ENCODE data around the gene FANCC. TPM values are rescaled to one million over a fixed set of nuclear protein-coding genes. Genes with fewer than 3 reads are reported as not detected.

FANCC gene
- total RNA-seq, 1 donor from 2014 or later, result 22.9 TPM

- Mint-ChIP-seq H3K4me3 (ENCODE audit: unreplicated experiment) (no peak overlapping the region), H3K27me3 (ENCODE audit: unreplicated experiment) (peaks cover 6% of the 10 kb centered on the region), H3K4me1 (ENCODE audit: low read depth, unreplicated experiment) (peaks cover 27% of the 10 kb centered on the region), H3K36me3 (ENCODE audit: unreplicated experiment) (no peaks in the 10 kb centered on the region), H3K27ac (ENCODE audit: unreplicated experiment) (no peak overlapping the region), H3K9me3 (ENCODE audit: unreplicated experiment) (peaks cover 9% of the 10 kb centered on the region)
- TF ChIP-seq, protein P1, sequence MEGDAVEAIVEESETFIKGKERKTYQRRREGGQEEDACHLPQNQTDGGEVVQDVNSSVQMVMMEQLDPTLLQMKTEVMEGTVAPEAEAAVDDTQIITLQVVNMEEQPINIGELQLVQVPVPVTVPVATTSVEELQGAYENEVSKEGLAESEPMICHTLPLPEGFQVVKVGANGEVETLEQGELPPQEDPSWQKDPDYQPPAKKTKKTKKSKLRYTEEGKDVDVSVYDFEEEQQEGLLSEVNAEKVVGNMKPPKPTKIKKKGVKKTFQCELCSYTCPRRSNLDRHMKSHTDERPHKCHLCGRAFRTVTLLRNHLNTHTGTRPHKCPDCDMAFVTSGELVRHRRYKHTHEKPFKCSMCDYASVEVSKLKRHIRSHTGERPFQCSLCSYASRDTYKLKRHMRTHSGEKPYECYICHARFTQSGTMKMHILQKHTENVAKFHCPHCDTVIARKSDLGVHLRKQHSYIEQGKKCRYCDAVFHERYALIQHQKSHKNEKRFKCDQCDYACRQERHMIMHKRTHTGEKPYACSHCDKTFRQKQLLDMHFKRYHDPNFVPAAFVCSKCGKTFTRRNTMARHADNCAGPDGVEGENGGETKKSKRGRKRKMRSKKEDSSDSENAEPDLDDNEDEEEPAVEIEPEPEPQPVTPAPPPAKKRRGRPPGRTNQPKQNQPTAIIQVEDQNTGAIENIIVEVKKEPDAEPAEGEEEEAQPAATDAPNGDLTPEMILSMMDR (IDR thresholded peaks at IDR 0.05; ENCODE audit: partially characterized antibody, unreplicated experiment), result no peak
- no peak for DNase-seq
Measured at GRCh38 chr9:95085036-95085770, 232.3 kb downstream of the FANCC start.

DNA sequence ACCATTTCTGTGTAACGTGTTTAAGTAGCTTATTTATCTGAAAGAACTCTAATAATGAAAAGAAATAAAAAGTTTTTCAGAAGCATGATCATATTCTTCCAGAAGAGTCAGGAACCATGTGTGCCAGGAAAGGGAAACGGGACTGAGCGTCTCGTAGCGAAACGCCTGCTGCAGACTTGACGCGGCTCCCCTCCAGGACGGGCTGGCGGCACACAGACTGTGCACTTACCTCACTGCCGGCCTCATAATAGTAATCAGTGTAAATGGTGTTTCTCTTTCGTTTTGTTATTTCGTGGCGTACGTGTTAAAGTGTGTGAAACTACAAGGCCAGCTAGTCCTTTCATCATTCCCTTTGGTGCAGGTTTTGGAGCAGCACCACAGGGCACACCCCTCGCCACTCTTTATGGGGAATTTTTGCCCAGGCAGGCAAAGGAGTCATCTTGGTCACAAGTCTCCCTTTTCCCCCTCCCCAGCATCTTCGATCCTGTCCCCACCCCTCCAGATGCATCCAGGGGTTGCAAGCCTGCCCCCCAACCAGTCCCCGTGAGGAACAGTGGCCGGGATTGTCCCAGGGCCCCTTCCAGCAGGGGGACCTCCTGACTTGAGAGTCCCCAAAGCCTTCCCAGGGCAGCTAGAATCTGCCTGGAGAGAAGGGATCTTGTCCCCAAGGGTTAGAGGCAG is 233.1 kb downstream of the FANCC start:
- Mint-ChIP-seq H3K4me1 (ENCODE audit: low read depth, unreplicated experiment) (peaks cover 28% of the 10 kb centered on the region), H3K4me3 (ENCODE audit: unreplicated experiment) (no peak overlapping the region), H3K27me3 (ENCODE audit: unreplicated experiment) (peaks cover 4% of the 10 kb centered on the region), H3K27ac (ENCODE audit: unreplicated experiment) (no peak overlapping the region), H3K36me3 (ENCODE audit: unreplicated experiment) (no peaks in the 10 kb centered on the region), H3K9me3 (ENCODE audit: unreplicated experiment) (peaks cover 6% of the 10 kb centered on the region)
- TF ChIP-seq, protein P1 (IDR thresholded peaks at IDR 0.05; ENCODE audit: partially characterized antibody, unreplicated experiment), result no peak
- no peak for DNase-seq

DNA sequence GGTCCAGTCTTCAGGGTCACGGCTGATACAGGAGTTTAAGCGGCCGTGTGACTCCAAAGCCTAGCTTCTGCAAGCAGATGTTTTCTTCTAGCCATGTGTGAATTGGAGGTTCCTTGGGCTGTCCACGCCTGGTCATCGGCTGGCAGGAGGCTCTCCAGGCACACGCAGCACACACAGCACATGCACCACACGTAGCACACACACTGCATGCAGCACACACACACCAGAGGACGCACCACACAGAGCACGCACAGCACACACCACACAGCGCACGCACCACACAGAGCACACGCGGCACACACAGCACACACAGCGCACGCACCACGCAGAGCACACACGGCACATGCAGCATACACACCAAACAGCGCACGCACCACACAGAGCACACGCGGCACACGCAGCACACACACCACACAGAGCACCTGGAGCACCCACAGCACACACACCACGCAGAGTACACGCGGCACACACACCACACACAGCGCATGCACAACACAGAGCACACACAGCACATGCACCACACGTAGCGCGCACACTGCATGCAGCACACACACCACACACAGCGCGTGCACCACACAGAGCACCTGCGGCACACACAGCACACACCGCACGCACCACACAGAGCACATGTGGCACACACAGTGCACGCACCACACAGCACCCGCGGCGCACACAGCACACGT is 234.3 kb downstream of the FANCC start:
- no peaks in the 10 kb centered on the region for H3K36me3 Mint-ChIP-seq (ENCODE audit: unreplicated experiment)
- peaks cover 9% of the 10 kb centered on the region for H3K27me3 Mint-ChIP-seq (ENCODE audit: unreplicated experiment)
- no peak overlapping the region for H3K4me3 Mint-ChIP-seq (ENCODE audit: unreplicated experiment)
- DNase-seq, result no peak
- H3K4me1 Mint-ChIP-seq (ENCODE audit: low read depth, unreplicated experiment), result peaks cover 34% of the 10 kb centered on the region
- peak overlapping the region; percentile 68 for H3K27ac Mint-ChIP-seq (ENCODE audit: unreplicated experiment)
- TF ChIP-seq, protein P1 (IDR thresholded peaks at IDR 0.05; ENCODE audit: partially characterized antibody, unreplicated experiment), result no peak
- peaks cover 11% of the 10 kb centered on the region for H3K9me3 Mint-ChIP-seq (ENCODE audit: unreplicated experiment)

GRCh38 chr9:95082401-95083084 is 235.0 kb downstream of the FANCC start:
- DNase-seq, result no peak
- H3K4me3 Mint-ChIP-seq (ENCODE audit: unreplicated experiment), result no peak overlapping the region

More at GRCh38 chr9:95082401-95083084, 235.0 kb downstream of the FANCC start:
- Mint-ChIP-seq H3K27me3 (ENCODE audit: unreplicated experiment) (peaks cover 10% of the 10 kb centered on the region), H3K9me3 (ENCODE audit: unreplicated experiment) (peaks cover 16% of the 10 kb centered on the region), H3K4me1 (ENCODE audit: low read depth, unreplicated experiment) (peaks cover 41% of the 10 kb centered on the region), H3K27ac (ENCODE audit: unreplicated experiment) (no peak overlapping the region), H3K36me3 (ENCODE audit: unreplicated experiment) (no peaks in the 10 kb centered on the region)
- TF ChIP-seq, protein P1 (IDR thresholded peaks at IDR 0.05; ENCODE audit: partially characterized antibody, unreplicated experiment), result no peak
